Mesendoderm (in vitro differentiated cells): ENCODE measurements around the gene TBX2.
A peak's percentile ranks its signal among the peaks of the same experiment; 100 is the strongest.

Experiments used
- DNase-seq: peaks from one replicate; pipeline ENCODE4 v3.0.0; 2013
- H2AK5ac ChIP-seq: 2 replicates; pipeline ENCODE4 v1.6.1; 2013; ENCODE audit warnings: low read length, inconsistent platforms
- H2BK120ac ChIP-seq: 2 replicates; pipeline ENCODE4 v1.6.1; 2013; ENCODE audit warnings: low read depth, mild to moderate bottlenecking, low read length, moderate library complexity, mixed read lengths
- H2BK15ac ChIP-seq: replicated peaks from 2 replicates; pipeline ENCODE4 v1.6.1; 2013; ENCODE audit warnings: low read depth, mild to moderate bottlenecking, moderate library complexity
- H2BK5ac ChIP-seq: 2 replicates; pipeline ENCODE4 v1.6.1; 2013; ENCODE audit warnings: low read length, inconsistent platforms
- H3K18ac ChIP-seq: 2 replicates; pipeline ENCODE4 v1.6.1; 2013; ENCODE audit warnings: mild to moderate bottlenecking, low read length, mixed read lengths
- H3K23ac ChIP-seq: one replicate; pipeline ENCODE4 v1.6.1; 2013; ENCODE audit warnings: low read length
- H3K27ac ChIP-seq: 2 replicates; pipeline ENCODE4 v1.5.1; 2013; ENCODE audit warnings: low read depth, mild to moderate bottlenecking, inconsistent platforms, low read length, moderate library complexity
- H3K27me3 ChIP-seq: 2 replicates; pipeline ENCODE4 v1.6.1; 2013; ENCODE audit warnings: low read length, control low read depth, mild to moderate bottlenecking, inconsistent platforms; ENCODE audit not compliant: insufficient read depth, poor library complexity
- H3K36me3 ChIP-seq: 2 replicates; pipeline ENCODE4 v1.6.1; 2013; ENCODE audit warnings: low read length, inconsistent platforms; ENCODE audit not compliant: control insufficient read depth, insufficient read depth
- H3K4ac ChIP-seq: one replicate; pipeline ENCODE4 v1.6.1; 2013; ENCODE audit warnings: low read depth, mild to moderate bottlenecking, low read length, moderate library complexity
- H3K4me1 ChIP-seq: 2 replicates; pipeline ENCODE4 v1.6.1; 2013; ENCODE audit warnings: low read depth, low read length, inconsistent platforms; ENCODE audit not compliant: control insufficient read depth
- H3K4me2 ChIP-seq: 2 replicates; pipeline ENCODE4 v1.6.1; 2013; ENCODE audit warnings: low read length
- H3K4me3 ChIP-seq: 2 replicates; pipeline ENCODE4 v1.5.1; 2013; ENCODE audit warnings: mild to moderate bottlenecking, low read length
- H3K56ac ChIP-seq: one replicate; pipeline ENCODE4 v1.6.1; 2013; ENCODE audit warnings: low read length
- H3K79me1 ChIP-seq: 2 replicates; pipeline ENCODE4 v1.6.1; 2013; ENCODE audit warnings: low read length, inconsistent platforms
- H3K79me2 ChIP-seq: 2 replicates; pipeline ENCODE4 v1.6.1; 2013; ENCODE audit warnings: mild to moderate bottlenecking, low read length; ENCODE audit not compliant: control insufficient read depth, insufficient read depth
- H3K9ac ChIP-seq: 2 replicates; pipeline ENCODE4 v1.6.1; 2013; ENCODE audit warnings: low read length, inconsistent platforms
- H4K5ac ChIP-seq: one replicate; pipeline ENCODE4 v1.6.1; 2013; ENCODE audit warnings: low read length
- H4K8ac ChIP-seq: one replicate; pipeline ENCODE4 v1.6.1; 2013; ENCODE audit warnings: low read depth, mild to moderate bottlenecking, control low read depth, low read length, moderate library complexity
- WGBS: extraction: QIAGEN DNeasy Blood & Tissue Kit; methylation state at CpG from one replicate; pipeline ENCODE4 v1.1.7; 2013; ENCODE audit warnings: low lambda C conversion rate, missing lambda C conversion rate; ENCODE audit not compliant: insufficient coverage; ENCODE audit errors: extremely low coverage; 5-methylcytosine and 5-hydroxymethylcytosine counted together

Gene TBX2

DNA sequence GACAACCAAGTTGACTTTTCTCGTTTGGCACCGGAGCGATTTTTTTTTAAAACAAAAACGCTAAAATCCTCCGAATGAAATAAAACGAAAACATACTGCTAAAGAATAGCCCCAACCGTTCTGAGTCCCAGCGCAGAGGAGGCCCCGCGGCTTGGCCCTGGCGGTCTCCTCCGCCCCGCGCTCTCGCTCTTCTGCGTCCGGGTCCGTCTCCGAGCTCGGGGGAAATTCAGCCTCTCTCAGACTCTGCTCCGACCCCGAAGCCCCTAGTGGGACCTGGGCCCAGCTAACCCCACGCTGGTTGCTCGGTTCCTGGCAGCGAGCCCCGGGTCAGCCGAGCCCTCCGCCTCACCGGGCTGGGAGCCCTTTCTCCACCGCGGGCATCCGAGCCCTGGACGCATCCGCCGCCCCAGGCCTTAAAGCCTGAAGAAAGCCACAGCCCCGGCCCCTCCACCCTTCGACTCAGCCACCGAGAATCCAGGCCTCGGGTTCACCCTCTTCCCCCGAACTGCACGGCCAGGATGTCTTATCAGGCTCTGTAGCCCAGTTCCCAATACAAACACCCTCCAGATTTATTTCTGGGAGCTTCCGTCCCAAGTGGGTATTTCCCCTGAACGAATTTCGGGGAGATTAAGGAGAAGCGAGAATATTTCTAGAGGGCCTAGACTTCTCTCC lies 1.2 kb downstream of the TBX2 start:
- Histone ChIP-seq H3K4me1 (no peaks in the 10 kb centered on the region), H4K8ac (no peak overlapping the region), H2AK5ac (no peak overlapping the region), H3K4me3 (no peak overlapping the region), H2BK5ac (no peak overlapping the region), H3K79me2 (no peaks in the 10 kb centered on the region), H3K79me1 (no peaks in the 10 kb centered on the region), H3K27me3 (peaks cover 75% of the 10 kb centered on the region), H3K56ac (no peak overlapping the region), H2BK120ac (no peak overlapping the region), H3K4me2 (no peak overlapping the region), H4K5ac (no peak overlapping the region), H3K36me3 (no peaks in the 10 kb centered on the region), H2BK15ac (no peak overlapping the region), H3K9ac (no peak overlapping the region), H3K4ac (no peak overlapping the region), H3K23ac (no peak overlapping the region), H3K27ac (no peak overlapping the region), H3K18ac (no peak overlapping the region)
- DNase-seq = no peak
- WGBS = no CpG with 5 or more reads among the region's 45 CpGs

DNA sequence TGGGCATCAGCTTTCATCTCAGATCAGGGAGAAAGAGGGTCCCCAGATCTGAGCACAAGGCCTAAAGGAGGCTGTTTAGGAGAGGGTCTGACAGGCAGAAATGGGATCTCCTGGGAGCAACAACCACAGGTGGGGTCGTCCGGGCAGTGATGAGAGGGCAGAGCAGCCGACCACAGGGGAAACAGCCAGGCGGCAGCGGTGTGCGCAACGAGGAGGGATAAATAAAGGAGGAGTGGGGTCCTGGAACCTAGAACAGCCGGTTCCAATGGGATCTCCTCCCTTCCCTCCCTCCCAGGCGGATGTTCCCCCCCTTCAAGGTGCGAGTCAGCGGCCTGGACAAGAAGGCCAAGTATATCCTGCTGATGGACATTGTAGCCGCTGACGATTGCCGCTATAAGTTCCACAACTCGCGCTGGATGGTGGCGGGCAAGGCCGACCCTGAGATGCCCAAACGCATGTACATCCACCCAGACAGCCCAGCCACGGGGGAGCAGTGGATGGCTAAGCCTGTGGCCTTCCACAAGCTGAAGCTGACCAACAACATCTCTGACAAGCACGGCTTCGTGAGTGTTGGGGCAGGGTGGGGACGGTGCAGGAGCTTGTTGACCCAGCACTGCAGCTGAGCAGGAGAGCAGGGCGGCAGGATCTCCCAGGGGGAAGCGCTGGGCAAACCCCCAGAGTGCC lies 1.9 kb downstream of the TBX2 start:
- Histone ChIP-seq H3K27me3 (peaks cover 76% of the 10 kb centered on the region), H3K4me1 (no peaks in the 10 kb centered on the region), H4K5ac (no peak overlapping the region), H4K8ac (no peak overlapping the region), H3K4me2 (no peak overlapping the region), H3K79me1 (no peaks in the 10 kb centered on the region), H2BK15ac (no peak overlapping the region), H3K9ac (no peak overlapping the region), H3K4me3 (no peak overlapping the region), H3K36me3 (no peaks in the 10 kb centered on the region), H3K23ac (no peak overlapping the region), H3K56ac (no peak overlapping the region), H2BK5ac (no peak overlapping the region), H3K27ac (no peak overlapping the region), H3K18ac (no peak overlapping the region), H2BK120ac (no peak overlapping the region), H3K4ac (no peak overlapping the region), H2AK5ac (no peak overlapping the region), H3K79me2 (no peaks in the 10 kb centered on the region)
- DNase-seq = no peak
- WGBS = no CpG with 5 or more reads among the region's 25 CpGs

DNA sequence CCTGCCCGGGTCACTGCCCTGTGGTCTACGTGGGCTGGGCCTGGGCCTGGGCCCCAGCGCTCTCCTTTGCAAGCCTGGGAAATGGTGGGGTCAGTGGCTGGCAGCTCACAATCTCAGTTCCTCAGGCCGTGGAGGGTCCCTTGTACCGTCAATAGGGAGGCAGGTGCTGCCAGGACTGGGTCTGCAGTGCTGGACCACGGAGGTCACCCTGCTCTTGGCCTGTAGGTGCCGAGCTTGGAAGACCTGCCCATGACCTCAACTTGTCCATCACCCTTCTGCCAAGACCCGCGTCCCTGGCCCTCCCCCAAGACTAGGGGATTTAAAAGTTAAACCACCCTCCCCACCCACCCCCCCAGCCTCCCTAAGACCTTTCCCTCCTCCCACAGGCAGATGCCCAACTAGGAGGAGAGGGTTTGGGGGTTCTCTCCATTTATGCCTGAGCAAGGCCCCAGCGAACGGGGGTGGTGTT lies 2.5 kb downstream of the TBX2 start:
- H3K27me3 ChIP-seq = peaks cover 79% of the 10 kb centered on the region
- H2AK5ac ChIP-seq = no peak overlapping the region
- H3K27ac ChIP-seq = no peak overlapping the region
- H2BK5ac ChIP-seq = no peak overlapping the region
- no peak overlapping the region for H4K8ac ChIP-seq
- H3K56ac ChIP-seq = no peak overlapping the region
- no peaks in the 10 kb centered on the region for H3K79me1 ChIP-seq
- no peak overlapping the region for H2BK15ac ChIP-seq
- no peaks in the 10 kb centered on the region for H3K36me3 ChIP-seq
- H3K4me2 ChIP-seq = no peak overlapping the region
- no peak overlapping the region for H2BK120ac ChIP-seq
- DNase-seq = no peak
- WGBS = no CpG with 5 or more reads among the region's 11 CpGs
- H3K4me3 ChIP-seq = no peak overlapping the region
- H4K5ac ChIP-seq = no peak overlapping the region
- no peak overlapping the region for H3K4ac ChIP-seq
- no peaks in the 10 kb centered on the region for H3K79me2 ChIP-seq
- H3K23ac ChIP-seq = no peak overlapping the region
- no peak overlapping the region for H3K18ac ChIP-seq
- H3K4me1 ChIP-seq = no peaks in the 10 kb centered on the region
- H3K9ac ChIP-seq = no peak overlapping the region

GRCh38 chr17:61402978-61403800 lies 3.5 kb downstream of the TBX2 start:
- H3K79me1 ChIP-seq = no peaks in the 10 kb centered on the region
- H4K8ac ChIP-seq = no peak overlapping the region
- no peak overlapping the region for H3K4me3 ChIP-seq
- no peak overlapping the region for H2BK15ac ChIP-seq
- H3K27ac ChIP-seq = no peak overlapping the region
- no peak overlapping the region for H4K5ac ChIP-seq
- H2BK120ac ChIP-seq = no peak overlapping the region
- WGBS = no CpG with 5 or more reads among the region's 55 CpGs
- no peaks in the 10 kb centered on the region for H3K4me1 ChIP-seq
- no peak overlapping the region for H3K23ac ChIP-seq
- no peak overlapping the region for H3K4ac ChIP-seq
- no peak overlapping the region for H2BK5ac ChIP-seq
- H3K18ac ChIP-seq = no peak overlapping the region
- H3K79me2 ChIP-seq = no peaks in the 10 kb centered on the region
- no peak overlapping the region for H3K4me2 ChIP-seq
- H3K36me3 ChIP-seq = no peaks in the 10 kb centered on the region
- no peak overlapping the region for H2AK5ac ChIP-seq
- no peak for DNase-seq
- H3K9ac ChIP-seq = no peak overlapping the region
- peaks cover 81% of the 10 kb centered on the region for H3K27me3 ChIP-seq
- H3K56ac ChIP-seq = no peak overlapping the region

DNA sequence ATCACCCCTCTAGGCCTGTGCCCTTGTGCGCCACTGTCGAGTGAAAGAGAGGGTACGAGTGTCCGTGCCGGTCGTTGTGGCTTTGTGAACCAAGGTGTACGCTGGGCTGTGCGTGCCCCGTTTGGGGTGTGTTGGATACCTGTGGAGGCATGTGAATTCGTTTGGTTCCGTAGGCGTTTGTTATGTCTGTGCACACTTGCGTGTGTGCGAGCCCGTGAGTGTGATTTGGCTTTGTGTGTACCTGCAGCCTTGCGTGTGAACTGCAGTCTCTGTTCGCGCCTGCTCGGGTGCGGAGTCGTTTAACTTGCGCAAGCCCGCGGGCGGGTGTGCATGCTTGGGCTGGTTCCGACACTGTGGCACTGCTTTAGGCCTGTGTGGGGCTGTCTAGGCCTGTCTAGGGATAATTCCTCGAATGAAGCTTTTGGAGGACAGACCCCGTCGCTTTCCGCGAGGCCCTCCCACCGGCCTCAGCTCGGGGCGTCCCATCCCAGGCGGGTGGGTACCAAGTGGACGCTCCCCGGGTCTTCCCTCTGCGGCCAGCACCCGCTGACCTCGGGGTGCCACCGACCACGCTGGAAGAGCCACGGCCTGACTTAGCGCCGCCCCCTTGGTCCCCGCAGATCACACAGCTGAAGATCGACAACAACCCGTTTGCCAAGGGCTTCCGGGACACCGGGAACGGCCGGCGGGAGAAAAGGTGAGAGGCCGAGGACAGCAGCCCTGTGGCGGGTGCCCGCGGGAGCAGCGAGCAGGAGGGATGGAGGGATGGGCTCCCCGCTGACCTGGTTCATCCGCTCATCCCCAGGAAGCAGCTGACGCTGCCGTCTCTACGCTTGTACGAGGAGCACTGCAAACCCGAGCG lies 4.4 kb downstream of the TBX2 start:
- no peak overlapping the region for H3K27ac ChIP-seq
- H3K4me2 ChIP-seq = peak overlapping the region; percentile 13
- no peaks in the 10 kb centered on the region for H3K79me2 ChIP-seq
- H3K56ac ChIP-seq = no peak overlapping the region
- H2BK5ac ChIP-seq = no peak overlapping the region
- peaks cover 80% of the 10 kb centered on the region for H3K27me3 ChIP-seq
- H3K4me1 ChIP-seq = no peaks in the 10 kb centered on the region
- no peak overlapping the region for H4K5ac ChIP-seq
- no CpG with 5 or more reads among the region's 66 CpGs for WGBS
- H3K18ac ChIP-seq = no peak overlapping the region
- no peak overlapping the region for H3K23ac ChIP-seq
- no peak overlapping the region for H3K4ac ChIP-seq
- no peak overlapping the region for H2BK15ac ChIP-seq
- no peaks in the 10 kb centered on the region for H3K36me3 ChIP-seq
- no peaks in the 10 kb centered on the region for H3K79me1 ChIP-seq
- no peak overlapping the region for H3K4me3 ChIP-seq
- H4K8ac ChIP-seq = no peak overlapping the region
- no peak overlapping the region for H3K9ac ChIP-seq
- no peak overlapping the region for H2BK120ac ChIP-seq
- no peak overlapping the region for H2AK5ac ChIP-seq
- no peak for DNase-seq
